HG03135 (cell line): ENCODE results near the gene ADK.
"Not testable (repeated sequence)": the region's sequence is repeated elsewhere in the genome, so short reads cannot be mapped to it uniquely, and the experiment has no call there.

ENCODE experiments used
- ATAC-seq: cut with Tn5 transposase; IDR thresholded peaks from one replicate; pipeline ENCODE4 v1.9.1; 2021; ENCODE audit warnings: mild to moderate bottlenecking, moderate library complexity; ENCODE audit not compliant: unreplicated experiment

Gene ADK

GRCh38 chr10:74178042-74178791 is 27.2 kb downstream of the ADK start:
- ATAC-seq: no peak

DNA sequence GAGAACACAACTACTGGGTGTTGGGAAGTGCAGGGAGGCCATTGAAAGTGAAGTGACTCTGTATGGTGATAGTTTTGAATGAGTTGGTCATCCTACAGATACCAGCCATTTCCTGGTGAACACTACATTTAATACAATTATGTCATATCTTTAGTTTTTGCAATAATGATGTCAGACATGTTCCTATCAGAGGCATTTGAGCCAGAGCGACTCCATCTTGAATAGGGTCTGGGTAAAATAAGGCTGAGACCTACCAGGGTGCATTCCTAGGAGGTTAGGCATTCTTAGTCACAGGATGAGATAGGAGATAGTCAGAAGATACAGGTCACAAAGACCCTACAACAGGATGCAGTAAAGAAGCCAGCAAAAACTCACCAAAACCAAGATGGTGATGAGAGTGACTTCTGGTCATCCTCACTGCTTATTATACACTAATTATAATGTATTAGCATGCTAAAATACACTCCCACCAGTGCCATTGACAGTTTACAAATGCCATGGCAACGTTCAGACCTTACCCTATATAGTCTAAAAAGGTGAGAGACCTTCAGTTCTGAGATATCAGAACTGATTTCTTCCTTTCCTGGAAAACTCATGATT is 28.2 kb downstream of the ADK start:
- no peak for ATAC-seq

DNA sequence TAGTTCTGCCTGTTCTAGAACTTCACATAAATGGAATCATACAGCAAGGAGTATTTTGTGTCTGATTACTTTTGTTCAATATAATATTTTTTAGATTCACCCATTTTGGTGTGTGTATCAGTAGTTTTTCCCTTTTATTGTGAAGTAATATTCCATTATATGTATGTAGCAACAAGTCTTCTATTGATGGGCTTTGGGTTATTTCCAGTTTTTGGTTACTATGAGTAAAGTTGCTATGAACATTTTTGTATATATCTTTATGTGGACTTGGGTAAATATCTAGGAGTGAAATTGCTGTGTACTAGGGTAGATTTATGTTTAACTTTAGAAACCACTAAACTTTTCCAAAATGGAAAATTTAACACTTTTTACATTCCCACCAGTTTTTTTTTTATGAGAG is 35.7 kb downstream of the ADK start:
- ATAC-seq: no peak

DNA sequence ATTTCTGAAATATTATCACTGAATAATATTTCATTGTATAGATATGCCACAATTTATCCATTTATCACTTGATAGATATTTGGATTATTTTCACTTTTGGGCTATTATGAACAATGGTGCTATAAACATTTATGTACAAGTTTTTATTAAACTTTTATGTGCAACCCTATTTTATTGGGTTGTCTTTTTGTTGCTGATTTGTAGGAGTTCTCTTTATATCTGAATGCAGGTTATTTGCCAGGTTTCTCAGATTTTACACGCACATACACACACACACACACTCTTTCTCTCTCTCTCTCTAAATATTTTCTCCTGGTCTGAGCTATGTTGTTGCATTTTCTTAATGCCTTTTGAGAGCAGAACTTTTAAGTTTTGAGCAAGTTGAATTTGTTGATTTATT is 36.2 kb downstream of the ADK start:
- no peak for ATAC-seq

- ATAC-seq: not testable (repeated sequence)
These were observed 37.6 kb downstream of the ADK start for GRCh38 chr10:74188617-74189016.

DNA sequence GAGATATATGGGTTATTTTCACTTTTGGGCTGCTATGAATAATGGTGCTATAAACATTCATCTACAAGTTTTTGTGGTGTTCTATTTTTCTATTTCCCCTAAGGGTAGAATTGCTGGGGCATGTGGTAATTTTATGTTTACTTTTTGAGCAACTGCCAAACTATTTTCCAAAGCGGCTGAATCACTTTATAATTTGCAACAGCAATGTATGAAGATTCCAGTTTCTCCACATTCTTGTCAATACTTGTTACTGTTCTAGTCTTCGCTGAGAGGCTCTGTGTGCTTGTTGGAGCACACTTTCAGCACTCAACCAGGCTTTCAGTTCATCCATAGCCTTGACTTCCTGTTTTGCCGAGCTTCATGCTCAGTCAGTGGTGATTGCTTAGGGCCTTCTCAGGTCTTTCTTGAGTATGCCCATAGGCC is 39.0 kb downstream of the ADK start:
- peak; percentile 85 for ATAC-seq

GRCh38 chr10:74190494-74190893 is 39.5 kb downstream of the ADK start:
- ATAC-seq: no peak

- ATAC-seq: no peak
These were observed 43.5 kb downstream of the ADK start for GRCh38 chr10:74194545-74194944.

DNA sequence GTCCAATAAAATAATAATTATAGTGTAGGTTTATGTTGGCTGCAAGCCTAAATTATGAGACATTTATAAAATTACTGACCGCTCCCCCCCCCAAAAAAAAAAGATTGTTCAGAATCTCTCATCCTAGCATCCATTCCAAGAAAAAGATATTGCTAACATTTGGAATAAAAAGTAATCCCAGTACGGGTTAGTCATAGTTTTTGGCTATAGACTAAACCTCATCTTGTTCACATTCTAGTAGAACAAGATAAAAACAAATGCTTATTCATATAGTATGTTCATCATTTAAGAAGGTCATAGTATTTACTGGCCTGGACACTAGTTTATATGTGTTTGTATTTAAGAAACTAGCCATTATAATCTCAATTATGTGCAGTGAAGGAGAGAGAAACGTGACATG is 44.0 kb downstream of the ADK start:
- no peak for ATAC-seq

DNA sequence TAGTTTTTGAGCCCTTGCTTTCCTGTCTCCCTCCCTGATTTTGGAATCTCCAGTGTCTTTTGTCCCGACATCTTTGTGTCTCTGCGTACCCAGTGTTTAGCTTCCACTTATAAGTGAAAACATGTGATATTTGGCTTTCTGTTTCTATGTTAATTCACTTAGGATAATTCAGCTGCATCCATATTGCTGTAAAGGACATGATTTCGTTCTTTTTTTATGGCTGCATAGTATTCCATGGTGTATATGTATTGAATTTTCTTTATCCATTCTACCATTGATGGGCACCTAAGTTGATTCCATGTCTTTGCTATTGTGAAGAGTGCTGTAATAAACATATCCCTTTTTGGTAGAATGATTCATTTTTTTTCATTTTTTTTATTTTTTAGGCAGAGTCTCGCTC is 48.3 kb downstream of the ADK start:
- no peak for ATAC-seq

DNA sequence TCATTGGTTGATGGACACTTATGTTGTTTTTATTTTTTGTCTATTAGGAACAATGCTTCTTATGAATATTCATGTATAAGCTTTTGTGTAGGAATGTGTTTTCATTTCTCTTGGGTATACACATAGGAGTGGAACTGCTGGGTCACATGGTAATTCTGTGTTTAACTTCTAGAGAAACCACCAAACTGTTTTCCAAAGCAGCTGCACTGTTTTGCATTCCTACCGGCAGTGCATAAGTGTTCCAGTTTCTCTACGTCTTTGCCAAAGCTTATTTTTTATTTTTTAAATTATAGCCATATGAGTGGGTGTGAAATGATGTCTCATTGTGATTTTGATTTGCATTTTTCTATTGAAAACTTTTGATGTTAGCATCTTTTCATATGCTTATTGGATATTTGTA is 51.3 kb downstream of the ADK start:
- ATAC-seq: no peak

GRCh38 chr10:74206746-74207145 is 55.7 kb downstream of the ADK start:
- no peak for ATAC-seq

GRCh38 chr10:74207691-74208480 is 56.9 kb downstream of the ADK start:
- no peak for ATAC-seq

DNA sequence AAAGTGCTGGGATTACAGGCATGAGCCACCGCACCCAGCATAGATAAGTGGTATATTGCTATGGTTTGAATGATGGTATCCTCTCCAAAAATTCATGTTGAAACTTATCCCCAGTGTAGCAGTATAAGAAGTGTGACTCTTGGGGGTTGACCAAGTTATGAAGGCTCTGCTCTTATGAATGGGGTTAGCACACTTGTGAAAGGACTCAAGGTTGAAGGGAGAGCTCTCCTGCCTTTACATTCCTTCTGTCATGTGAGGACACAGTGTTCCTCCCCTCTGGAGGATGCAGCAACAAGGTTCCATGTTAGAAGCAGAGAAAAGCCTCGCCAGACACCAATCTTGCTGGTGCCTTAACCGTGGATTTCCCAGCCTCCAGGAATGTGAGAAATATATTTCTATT is 58.0 kb downstream of the ADK start:
- ATAC-seq: no peak

- ATAC-seq: no peak
These were observed 62.0 kb downstream of the ADK start for GRCh38 chr10:74213019-74213418.

- ATAC-seq: no peak
These were observed 62.6 kb downstream of the ADK start for GRCh38 chr10:74213571-74214162.

GRCh38 chr10:74217110-74217509 is 66.1 kb downstream of the ADK start:
- ATAC-seq: not testable (repeated sequence)

- not testable (repeated sequence) for ATAC-seq
These were observed 71.4 kb downstream of the ADK start for GRCh38 chr10:74222467-74222866.

DNA sequence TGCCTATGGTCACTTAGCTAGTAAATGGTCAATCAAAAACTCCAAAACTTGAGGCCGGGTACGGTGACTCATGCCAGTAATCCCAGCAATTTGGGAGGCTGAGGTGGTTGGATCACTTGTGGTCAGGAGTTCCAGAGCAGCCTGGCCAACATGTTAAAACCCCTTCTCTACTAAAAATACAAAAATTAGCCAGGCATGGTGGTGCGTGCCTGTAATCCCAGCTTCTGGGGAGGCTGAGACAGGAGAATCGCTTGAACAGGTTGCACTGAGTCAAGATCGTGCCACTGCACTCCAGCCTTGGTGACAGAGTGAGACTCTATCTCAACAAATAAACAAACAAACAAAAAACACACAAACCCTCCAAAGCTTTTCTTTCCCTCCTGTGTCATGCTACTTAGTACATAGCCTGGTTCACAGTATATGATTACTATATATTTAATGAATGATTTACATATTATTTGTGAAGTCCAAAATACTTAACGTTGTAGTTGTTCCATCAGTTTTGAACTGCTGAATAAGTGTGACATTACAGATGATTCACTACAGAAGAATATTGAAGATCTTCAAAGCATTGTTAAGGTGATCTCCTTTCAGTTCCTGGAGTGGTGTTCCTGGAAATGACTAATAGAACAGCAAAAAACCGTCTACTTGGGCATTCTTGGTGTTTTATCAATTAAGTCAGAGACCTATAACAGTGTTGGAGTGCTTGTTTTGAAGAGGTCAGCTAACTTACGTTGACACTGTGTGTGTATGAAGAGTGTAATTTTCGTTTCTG is 72.9 kb downstream of the ADK start:
- ATAC-seq: no peak

- ATAC-seq: no peak
These were observed 76.8 kb downstream of the ADK start for GRCh38 chr10:74227697-74228424.
